OCI-LY1 (cell line): ENCODE measurements around the gene DEPP1.

Experiments used
- EZH2 ChIP-seq: fragments of 200-600 bp; sonication (generic), shearing (Covaris generic); IDR thresholded peaks from 2 replicates; pipeline ENCODE4 v1.8.0; 2017; ENCODE audit warnings: borderline replicate concordance, mixed run types, mild to moderate bottlenecking, antibody characterized with exemption, low read length, moderate library complexity, mixed read lengths
- TF ChIP-seq, protein P1 (sequence below): fragments of 200-600 bp; sonication (generic), shearing (Covaris generic); IDR thresholded peaks from 2 replicates; pipeline ENCODE4 v1.5.1; 2017; ENCODE audit warnings: mild to moderate bottlenecking, antibody characterized with exemption, low read length, moderate library complexity, mixed read lengths

DNA sequence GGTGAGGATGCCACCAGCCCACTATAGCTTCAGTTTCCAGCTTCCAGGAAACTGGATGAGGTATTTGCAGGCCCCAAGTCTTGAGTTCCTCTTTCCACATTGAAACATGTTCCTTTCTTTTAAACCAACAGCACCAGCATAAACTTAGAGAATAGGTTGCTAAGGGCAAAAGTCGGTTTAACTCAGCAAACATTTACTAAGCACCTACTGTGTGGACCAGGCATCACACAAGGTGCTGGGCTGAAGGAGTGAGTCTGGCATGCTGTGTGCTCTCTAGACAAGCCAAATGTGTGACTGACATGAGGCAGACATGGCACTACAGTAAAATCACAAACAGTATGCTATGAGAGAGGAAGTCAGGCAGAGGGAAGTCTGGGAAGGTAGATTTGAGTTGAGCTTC, 30.0 kb downstream of the DEPP1 start:
- TF ChIP-seq, protein P1, sequence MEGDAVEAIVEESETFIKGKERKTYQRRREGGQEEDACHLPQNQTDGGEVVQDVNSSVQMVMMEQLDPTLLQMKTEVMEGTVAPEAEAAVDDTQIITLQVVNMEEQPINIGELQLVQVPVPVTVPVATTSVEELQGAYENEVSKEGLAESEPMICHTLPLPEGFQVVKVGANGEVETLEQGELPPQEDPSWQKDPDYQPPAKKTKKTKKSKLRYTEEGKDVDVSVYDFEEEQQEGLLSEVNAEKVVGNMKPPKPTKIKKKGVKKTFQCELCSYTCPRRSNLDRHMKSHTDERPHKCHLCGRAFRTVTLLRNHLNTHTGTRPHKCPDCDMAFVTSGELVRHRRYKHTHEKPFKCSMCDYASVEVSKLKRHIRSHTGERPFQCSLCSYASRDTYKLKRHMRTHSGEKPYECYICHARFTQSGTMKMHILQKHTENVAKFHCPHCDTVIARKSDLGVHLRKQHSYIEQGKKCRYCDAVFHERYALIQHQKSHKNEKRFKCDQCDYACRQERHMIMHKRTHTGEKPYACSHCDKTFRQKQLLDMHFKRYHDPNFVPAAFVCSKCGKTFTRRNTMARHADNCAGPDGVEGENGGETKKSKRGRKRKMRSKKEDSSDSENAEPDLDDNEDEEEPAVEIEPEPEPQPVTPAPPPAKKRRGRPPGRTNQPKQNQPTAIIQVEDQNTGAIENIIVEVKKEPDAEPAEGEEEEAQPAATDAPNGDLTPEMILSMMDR: no peak
- TF ChIP-seq EZH2: no peak
